ENCODE data around the gene IRF6. TPM values are rescaled to one million over a fixed set of nuclear protein-coding genes. Genes with fewer than 3 reads are reported as not detected.

IRF6 gene
- total RNA-seq, 2 experiments from 2014 or later: 1.2 TPM

- DNase-seq (no peak), ATAC-seq (no peak)
- Mint-ChIP-seq H3K27ac (peak overlapping the region; percentile 98), H3K27me3 (no peaks in the 10 kb centered on the region), H3K9me3 (peaks cover 2% of the 10 kb centered on the region), H3K4me3 (peak overlapping the region; percentile 91), H3K4me1 (ENCODE audit: low read depth) (peaks cover 69% of the 10 kb centered on the region), H3K36me3 (ENCODE audit: low read depth) (peaks cover 80% of the 10 kb centered on the region)
- ChIA-PET CTCF (interaction anchor here (0.7 to 10.8 kb wide), 6 partner anchors 8 to 62 kb away, joined by 3 to 105 read pairs (median 9); no protein-coding TSS in a partner anchor), POLR2A (interaction anchor here (1.7 to 13.2 kb wide), 5 partner anchors 8 to 23 kb away, joined by 4 to 242 read pairs (median 20); no protein-coding TSS in a partner anchor)
- no peak for TF ChIP-seq CTCF (IDR thresholded peaks at IDR 0.05)
- intact Hi-C loops (cut with micrococcal nuclease): no loop called here
These were observed 46.0 kb downstream of the IRF6 start for GRCh38 chr1:209759829-209760359.

- ATAC-seq (no peak), DNase-seq (no peak)
- TF ChIP-seq CTCF (IDR thresholded peaks at IDR 0.05): no peak
- POLR2A ChIA-PET: interaction anchor here (1.5 to 13.2 kb wide), 4 partner anchors 8 to 26 kb away, joined by 3 to 242 read pairs (median 44); partner anchors contain the start of gene C1orf74
- H3K9me3 Mint-ChIP-seq: no peaks in the 10 kb centered on the region
- H3K27me3 Mint-ChIP-seq: no peaks in the 10 kb centered on the region
- peaks cover 72% of the 10 kb centered on the region for H3K4me1 Mint-ChIP-seq (ENCODE audit: low read depth)
- H3K36me3 Mint-ChIP-seq (ENCODE audit: low read depth): peaks cover 69% of the 10 kb centered on the region
- H3K27ac Mint-ChIP-seq: peak overlapping the region; percentile 98
- intact Hi-C loops (cut with micrococcal nuclease): no loop called here
- CTCF ChIA-PET: interaction anchor here (1.1 to 10.8 kb wide), 3 partner anchors 10 to 30 kb away, joined by 3 to 105 read pairs (median 10); no protein-coding TSS in a partner anchor
- peak overlapping the region; percentile 91 for H3K4me3 Mint-ChIP-seq
These were observed 47.5 kb downstream of the IRF6 start for GRCh38 chr1:209758400-209758799.

GRCh38 chr1:209756615-209757445, 49.1 kb downstream of the IRF6 start:
- peak; percentile 17 for ATAC-seq
- Mint-ChIP-seq H3K9me3 (no peaks in the 10 kb centered on the region), H3K27ac (peak overlapping the region; percentile 98), H3K4me1 (ENCODE audit: low read depth) (peaks cover 72% of the 10 kb centered on the region), H3K27me3 (no peaks in the 10 kb centered on the region), H3K36me3 (ENCODE audit: low read depth) (peaks cover 54% of the 10 kb centered on the region), H3K4me3 (peak overlapping the region; percentile 91)
- CTCF ChIA-PET: interaction anchor here (0.7 to 10.8 kb wide), 8 partner anchors 8 to 188 kb away, joined by 3 to 105 read pairs (median 6); partner anchors contain the start of gene C1orf74
- peak; percentile 52 for DNase-seq
- POLR2A ChIA-PET: interaction anchor here (0.8 to 13.2 kb wide), 11 partner anchors 9 to 111 kb away, joined by 3 to 242 read pairs (median 4); partner anchors contain the start of gene C1orf74
- TF ChIP-seq CTCF (IDR thresholded peaks at IDR 0.05): no peak
- intact Hi-C loops (cut with micrococcal nuclease): loop anchor here (1.0 kb wide), 1 partner anchor 11 kb away; no protein-coding TSS in a partner anchor

GRCh38 chr1:209755926-209756614, 49.9 kb downstream of the IRF6 start, which contains the start of gene TRAF3IP3:
Gene TRAF3IP3 (plus strand): TSS chr1:209756053. CDS start chr1:209760040, 3,987 bp downstream.
- ChIA-PET CTCF (interaction anchor here (0.7 to 10.8 kb wide), 12 partner anchors 8 to 187 kb away, joined by 3 to 105 read pairs (median 4); partner anchors contain the start of gene C1orf74), POLR2A (interaction anchor here (0.8 to 13.2 kb wide), 11 partner anchors 8 to 110 kb away, joined by 3 to 242 read pairs (median 4); no protein-coding TSS in a partner anchor)
- H3K27me3 Mint-ChIP-seq: no peaks in the 10 kb centered on the region
- peak within 1 kb of the TSS; percentile 98 for H3K27ac Mint-ChIP-seq
- no peak for TF ChIP-seq CTCF (IDR thresholded peaks at IDR 0.05)
- ATAC-seq: peak; percentile 79
- peak; percentile 94 for DNase-seq
- peaks cover 72% of the 10 kb centered on the region for H3K4me1 Mint-ChIP-seq (ENCODE audit: low read depth)
- intact Hi-C loops (cut with micrococcal nuclease): loop anchor here (1.0 to 2.0 kb wide), 2 partner anchors 12 to 29 kb away; partner anchors contain the start of gene C1orf74
- H3K36me3 Mint-ChIP-seq (ENCODE audit: low read depth): peaks cover 46% of the 10 kb centered on the region
- H3K9me3 Mint-ChIP-seq: no peaks in the 10 kb centered on the region
- H3K4me3 Mint-ChIP-seq: peak within 1 kb of the TSS; percentile 91

All from activated CD8-positive, alpha-beta T cell treated with anti-CD3 and anti-CD28 coated beads for 36 hours (primary cell).